Activated gamma-delta T cell (primary cell): ENCODE results near the gene GPR158.

Experiments used
- DNase-seq: peaks from one replicate; lab custom pipeline; 2025; lab: John Stamatoyannopoulos, UW

GPR158 gene

GRCh38 chr10:25191162-25191895 lies 16.5 kb downstream of the GPR158 start:
- no peak for DNase-seq

- no peak for DNase-seq
Measured at GRCh38 chr10:25198151-25198550, 23.4 kb downstream of the GPR158 start.

GRCh38 chr10:25206693-25207414 lies 32.1 kb downstream of the GPR158 start:
- DNase-seq, result no peak

- DNase-seq, result no peak
Measured at GRCh38 chr10:25209618-25210017, 34.8 kb downstream of the GPR158 start.

DNA sequence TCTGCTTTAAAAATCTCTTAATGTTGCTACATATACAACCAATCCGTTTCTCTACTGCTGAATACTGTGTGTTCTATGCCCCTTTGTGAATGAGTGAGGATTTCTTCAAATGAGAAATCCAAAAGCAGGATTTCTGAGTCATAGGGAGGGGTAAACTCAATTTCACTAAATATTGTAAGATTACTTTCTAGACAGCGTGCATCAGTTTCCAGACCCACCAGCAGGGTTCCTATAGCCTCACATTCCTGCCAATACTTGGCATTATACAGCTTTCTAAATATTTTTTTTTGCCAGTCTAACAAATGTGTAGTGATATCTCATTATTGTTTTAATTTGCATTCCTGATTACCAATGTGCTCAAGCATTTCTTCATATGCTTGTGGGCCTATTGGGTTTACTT lies 35.5 kb downstream of the GPR158 start:
- no peak for DNase-seq

- no peak for DNase-seq
Measured at GRCh38 chr10:25220156-25220555, 45.4 kb downstream of the GPR158 start.

DNA sequence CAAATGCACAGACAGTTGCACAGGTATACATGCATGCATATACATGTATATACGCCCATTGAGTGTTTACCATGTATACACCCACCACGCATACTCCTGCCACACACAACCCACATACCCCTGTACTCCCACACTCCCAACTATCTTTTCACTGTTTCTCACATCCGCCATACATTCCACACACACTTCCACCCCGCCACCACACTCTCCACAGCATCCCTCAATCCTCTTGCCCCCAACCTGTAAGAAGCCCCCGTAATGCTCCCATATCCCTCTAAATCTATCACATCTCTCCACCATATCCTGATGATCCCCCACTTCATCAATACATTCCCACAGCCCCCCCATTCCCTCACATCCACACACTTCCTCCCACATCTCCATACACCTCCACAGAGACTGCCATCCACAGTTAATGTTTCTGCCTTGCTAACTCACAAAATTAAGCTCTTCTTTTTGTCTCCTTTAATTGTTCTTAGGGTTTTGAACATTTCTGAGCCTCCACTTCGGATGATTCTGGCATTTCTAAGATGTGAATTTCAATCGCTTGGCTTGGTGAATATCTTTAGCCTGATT lies 47.4 kb downstream of the GPR158 start:
- no peak for DNase-seq

DNA sequence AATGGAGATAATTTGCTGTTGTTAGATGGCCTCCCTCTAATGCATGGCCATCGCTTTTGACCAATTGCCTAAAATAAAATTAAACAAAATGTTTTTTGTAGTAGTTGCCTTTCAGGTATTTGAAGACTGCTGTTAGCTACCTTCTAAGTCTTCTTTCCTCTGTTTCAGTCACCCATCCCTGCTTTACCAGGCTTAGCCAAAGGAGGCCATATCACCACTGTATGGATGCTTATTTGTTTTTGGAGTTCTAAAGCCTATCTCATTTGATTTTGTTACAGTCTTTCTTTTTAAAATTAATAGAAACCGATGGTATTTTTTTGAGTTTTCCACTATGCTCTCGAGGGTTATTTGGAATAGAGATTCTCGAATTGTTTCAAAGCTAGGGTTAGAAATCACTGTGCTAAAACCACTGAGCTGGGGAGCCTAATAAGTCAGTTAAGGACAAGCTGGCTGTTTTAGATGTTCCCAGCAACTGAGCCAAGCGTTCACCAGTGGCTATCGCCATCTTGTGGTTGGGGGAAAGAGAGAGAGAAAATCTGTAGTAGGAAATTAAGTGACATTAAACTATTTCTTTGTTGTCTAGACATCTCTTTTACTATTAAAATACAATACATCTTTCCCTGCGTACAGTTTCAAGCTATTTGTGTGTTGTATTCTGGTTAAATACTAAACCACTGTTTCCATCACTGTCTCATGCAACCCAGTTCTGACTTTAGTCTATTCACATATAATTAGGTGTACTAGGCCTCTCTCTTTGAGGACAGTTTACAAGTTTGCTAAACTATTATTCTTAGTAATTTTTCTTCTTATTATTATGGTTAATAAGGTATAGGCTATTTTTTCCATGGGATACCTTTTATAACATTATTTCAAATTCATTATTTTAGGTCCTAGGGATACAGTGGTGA lies 52.2 kb downstream of the GPR158 start:
- DNase-seq, result no peak

DNA sequence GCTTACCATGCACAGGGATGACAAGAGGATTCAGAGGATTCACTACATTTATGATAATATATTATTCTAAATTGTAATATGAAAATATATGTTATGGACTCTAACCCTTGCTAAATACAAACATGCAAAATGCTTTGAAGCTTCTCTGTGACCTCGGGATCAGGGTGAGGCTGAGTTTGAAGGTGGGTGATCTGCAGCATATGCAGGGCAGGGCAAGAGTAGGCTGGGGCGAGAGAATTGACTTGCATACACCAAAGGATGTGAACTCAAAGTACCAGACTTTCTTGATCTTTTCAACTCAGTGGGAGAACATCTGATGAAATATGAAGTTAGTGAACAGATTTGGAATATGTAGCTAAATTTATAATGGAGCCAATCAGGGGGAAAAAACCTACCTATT lies 57.0 kb downstream of the GPR158 start:
- no peak for DNase-seq

DNA sequence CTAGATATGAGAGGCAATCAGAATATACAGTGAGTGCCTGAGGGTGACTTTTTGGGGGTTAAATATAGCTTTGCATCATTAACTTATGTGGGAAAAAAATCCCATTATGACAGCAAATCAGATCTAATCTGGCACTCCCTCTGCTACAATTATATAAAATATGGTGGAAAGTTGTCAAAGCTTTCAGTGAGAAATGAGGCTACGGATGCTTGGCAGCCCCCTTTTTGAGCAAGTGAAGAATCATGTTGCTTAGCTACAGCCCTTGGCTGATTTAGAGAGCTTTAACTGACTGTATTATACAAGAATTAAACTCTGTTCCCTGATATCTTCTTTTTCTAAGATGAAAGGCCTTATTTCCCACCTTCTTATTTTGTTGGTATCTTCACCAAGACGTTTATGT lies 57.4 kb downstream of the GPR158 start:
- DNase-seq, result no peak

DNA sequence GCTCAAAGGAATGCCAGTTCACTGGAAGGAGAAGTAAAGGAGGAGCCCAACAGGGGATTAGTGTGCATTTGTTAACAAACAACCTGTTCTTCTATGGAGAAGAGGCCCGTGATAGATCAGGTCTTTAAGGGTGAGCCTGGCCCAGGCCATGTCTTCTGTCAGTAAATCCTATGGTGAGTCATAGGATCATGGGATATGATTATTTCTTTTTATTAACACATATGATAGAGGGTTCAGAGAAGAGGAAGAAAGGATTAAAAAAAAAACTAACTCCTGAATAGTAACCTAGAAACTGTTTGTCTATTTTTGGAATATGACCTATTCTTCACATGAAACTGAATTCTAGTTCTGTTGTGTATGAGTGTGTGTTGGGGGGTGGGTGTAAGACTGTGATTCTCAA lies 70.4 kb downstream of the GPR158 start:
- DNase-seq, result no peak

DNA sequence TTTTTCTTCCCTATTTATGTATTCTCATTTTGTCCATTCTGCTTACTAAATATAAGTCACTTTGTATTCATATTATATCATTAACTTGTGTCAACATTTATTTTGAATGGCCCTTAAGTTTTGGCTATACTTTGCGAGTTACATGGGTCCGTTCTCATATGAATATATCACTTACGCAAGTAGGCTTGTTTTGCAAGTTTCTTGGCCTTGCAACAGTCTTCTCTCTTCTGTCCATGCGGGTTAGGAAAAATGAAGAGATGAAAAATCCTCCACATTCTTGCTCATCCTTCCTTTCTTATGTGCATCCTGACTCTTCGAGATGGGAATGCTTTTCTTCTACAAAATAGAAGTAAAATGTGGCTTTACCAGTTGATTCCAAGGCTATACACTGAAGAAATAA lies 82.8 kb downstream of the GPR158 start:
- DNase-seq, result no peak

DNA sequence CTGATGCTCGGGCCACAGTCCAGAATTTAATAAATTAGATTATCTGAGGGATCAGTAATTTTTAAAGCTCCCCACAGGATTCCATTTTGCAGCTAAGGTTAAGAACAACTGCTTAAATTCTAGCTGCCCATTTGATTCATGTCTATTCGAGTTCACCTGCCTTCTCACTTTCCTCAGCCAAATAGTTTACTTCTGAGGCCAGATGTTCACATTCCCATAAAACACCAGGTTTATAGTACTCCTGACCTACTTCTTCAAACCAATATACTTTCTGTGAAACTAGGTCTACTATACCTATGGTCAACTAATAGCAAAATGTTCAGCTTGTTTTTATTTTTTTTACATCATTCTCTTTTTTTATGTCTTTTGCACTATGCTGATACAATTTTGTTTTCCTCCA lies 86.3 kb downstream of the GPR158 start:
- no peak for DNase-seq

GRCh38 chr10:25261558-25261957 lies 86.8 kb downstream of the GPR158 start:
- no peak for DNase-seq

- DNase-seq, result no peak
Measured at GRCh38 chr10:25263931-25264330, 89.1 kb downstream of the GPR158 start.

DNA sequence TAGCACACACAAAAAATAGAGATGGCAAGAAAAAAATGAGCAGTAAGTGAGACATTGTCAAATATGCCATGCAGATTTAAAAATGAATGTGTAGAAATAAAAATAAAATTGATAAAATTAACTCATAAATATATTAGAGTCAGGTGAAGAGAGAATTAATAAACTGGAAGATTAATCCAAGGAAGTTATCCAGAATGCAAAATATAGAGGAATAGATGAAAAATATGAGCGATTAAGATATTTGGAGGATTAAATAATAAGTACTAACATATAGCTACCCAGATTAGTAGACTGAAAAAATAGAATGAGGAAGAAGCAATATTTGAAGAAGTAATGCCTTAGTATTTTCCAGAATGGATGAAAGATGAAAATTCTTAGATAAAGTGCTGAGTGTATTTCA lies 103.4 kb downstream of the GPR158 start:
- no peak for DNase-seq

DNA sequence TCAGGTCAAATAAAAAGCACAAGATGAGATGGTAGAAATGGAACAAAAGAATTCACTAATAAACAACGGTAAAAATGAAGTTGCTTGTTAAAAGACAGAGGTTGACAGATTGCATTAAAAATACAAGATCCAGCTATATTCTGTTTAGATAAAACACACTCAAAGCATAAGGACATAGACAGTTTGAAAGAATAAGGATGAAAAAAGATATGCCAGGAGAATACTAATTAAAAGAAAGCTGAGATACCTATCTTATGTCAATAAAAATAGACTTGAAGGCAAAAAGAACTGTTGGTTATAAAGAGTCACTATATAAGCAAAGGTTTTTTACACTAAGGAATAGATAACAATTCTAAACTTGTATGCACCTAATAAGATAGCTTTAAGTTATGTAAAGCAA lies 105.3 kb downstream of the GPR158 start:
- DNase-seq, result no peak

DNA sequence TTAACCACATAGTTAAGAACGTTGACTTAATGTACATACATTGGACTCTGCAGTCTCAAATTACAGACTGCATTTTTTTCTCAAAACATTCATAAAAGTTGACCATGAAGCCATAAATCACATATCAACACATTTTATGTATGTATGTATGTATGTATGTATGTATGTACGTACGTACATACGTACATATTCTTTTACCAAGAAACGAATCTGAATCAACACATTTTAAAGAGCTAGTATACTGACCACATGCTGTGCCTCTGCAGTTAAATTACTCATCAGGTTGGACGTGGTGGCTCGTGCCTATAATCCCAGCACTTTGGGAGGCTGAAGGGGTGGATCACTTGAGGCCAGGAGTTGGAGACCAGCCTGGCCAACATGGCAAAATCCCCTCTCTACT lies 105.8 kb downstream of the GPR158 start:
- no peak for DNase-seq

DNA sequence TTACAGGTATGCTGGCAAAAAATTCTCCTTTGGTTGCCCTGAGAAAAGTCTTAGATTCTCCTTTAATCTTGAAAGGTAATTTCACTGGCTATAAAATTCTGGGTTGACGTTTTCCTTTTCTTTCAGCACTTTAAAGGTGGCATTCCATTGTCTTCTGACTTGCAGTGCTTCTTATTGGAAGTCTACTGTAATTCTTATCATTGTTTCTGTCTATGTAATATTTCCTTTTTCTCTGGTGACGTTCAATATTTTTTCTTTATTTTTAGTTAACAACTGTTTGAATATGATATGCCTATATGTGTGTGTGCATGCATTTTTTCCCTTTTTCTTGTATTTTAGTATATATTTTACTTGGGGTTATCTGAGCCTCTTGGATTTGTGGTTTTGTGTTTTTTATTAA lies 111.0 kb downstream of the GPR158 start:
- no peak for DNase-seq

- DNase-seq, result no peak
Measured at GRCh38 chr10:25288181-25288580, 113.4 kb downstream of the GPR158 start.

DNA sequence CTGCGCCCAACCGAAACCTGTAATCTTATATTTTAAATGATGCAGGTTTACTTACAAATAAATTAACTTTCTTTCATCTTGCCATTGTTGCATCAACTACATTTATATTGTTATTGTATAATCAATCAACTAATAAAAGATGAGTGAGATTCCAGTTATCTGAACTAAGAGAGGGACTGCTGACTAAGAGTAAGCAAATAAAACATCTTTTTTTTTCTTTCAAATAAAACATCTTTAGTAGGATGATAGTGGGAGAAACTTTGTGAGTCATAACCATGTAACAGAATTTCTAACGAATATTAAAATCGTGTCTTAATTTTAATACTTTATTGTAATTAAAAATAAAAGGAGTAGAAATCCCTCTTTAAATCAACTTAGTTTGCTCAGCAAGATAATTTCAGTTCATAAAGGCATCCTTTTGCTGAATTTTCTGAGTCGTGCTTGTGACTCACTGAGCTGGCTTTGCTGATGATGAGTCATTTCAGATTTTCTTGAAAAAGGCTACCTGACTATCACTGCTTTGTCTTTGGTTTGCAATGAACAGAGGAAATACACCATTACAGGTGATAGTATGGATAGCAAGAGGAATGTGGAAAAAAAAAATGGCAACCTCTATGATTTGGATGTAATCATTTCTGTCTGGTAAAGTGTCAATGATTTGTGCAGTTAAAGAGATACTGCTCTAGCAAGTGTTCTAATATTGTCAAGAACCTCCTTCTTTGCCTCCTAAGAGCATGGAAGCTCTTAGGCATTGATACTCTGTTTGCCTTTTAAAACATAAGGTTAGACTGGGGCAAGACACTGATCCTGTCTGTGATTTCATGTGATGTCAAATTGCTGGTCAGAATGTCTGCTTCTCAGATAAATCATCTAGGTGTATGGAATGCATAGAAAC lies 119.5 kb downstream of the GPR158 start:
- DNase-seq, result no peak
